Measurements from ENCODE around the gene VANGL2. TPM values are rescaled to one million over a fixed set of nuclear protein-coding genes. Genes with fewer than 3 reads are reported as not detected.

The VANGL2 gene
- total and polyA plus RNA-seq, 2 experiments from 2014 or later = 17.7 to 51.3 TPM

- H3K4me2 ChIP-seq = no peak overlapping the region
- no peaks in the 10 kb centered on the region for H3K36me3 ChIP-seq (ENCODE audit: insufficient read depth)
- ATAC-seq (no peak), DNase-seq (ENCODE audit: low spot score) (no peak)
- no peak for TF ChIP-seq EZH2 (IDR thresholded peaks at IDR 0.05; ENCODE audit: low read depth, unreplicated experiment)
- no peak for TF ChIP-seq NANOG (IDR thresholded peaks at IDR 0.05; ENCODE audit: borderline replicate concordance)
- TF ChIP-seq POLR2AphosphoS5 (IDR thresholded peaks at IDR 0.05; ENCODE audit: low read depth) = no peak
- no peak for TF ChIP-seq ZNF114 (CRISPR knock-in tag; IDR thresholded peaks at IDR 0.05)
- TF ChIP-seq STAT1 (IDR thresholded peaks at IDR 0.05; ENCODE audit: unreplicated experiment) = no peak
- no peak for TF ChIP-seq JUNB (IDR thresholded peaks at IDR 0.05; ENCODE audit: unreplicated experiment)
- TF ChIP-seq ZNF462 (CRISPR knock-in tag; IDR thresholded peaks at IDR 0.05) = no peak
- TF ChIP-seq CTCF (conservative IDR thresholded peaks at IDR 0.05; ENCODE audit: low read depth in 2 of 2) = no peak
- TF ChIP-seq EZH2phosphoT487 (IDR thresholded peaks at IDR 0.05; ENCODE audit: unreplicated experiment) = no peak
- no peak for TF ChIP-seq ZNF331 (CRISPR knock-in tag; IDR thresholded peaks at IDR 0.05; ENCODE audit: low read depth)
- no peak for TF ChIP-seq REST (IDR thresholded peaks at IDR 0.05; ENCODE audit: unreplicated experiment)
- TF ChIP-seq CREB1 (CRISPR knock-in tag; IDR thresholded peaks at IDR 0.05; ENCODE audit: low read depth) = no peak
- no peak for TF ChIP-seq ETS1 (IDR thresholded peaks at IDR 0.05)
- H3K36me3 Mint-ChIP-seq (ENCODE audit: low read depth) = peaks cover 19% of the 10 kb centered on the region
- no peak overlapping the region for H3K4me3 ChIP-seq
- peaks cover 55% of the 10 kb centered on the region for H3K4me1 Mint-ChIP-seq
- no peaks in the 10 kb centered on the region for H3K9me2 ChIP-seq (ENCODE audit: insufficient read depth)
- 0 out of 2 replicates have a peak, but pooled peaks cover 3% of the 10 kb centered on the region for H3F3A ChIP-seq (replicated peaks; ENCODE audit: low read depth)
- H3K4me3 Mint-ChIP-seq = no peak overlapping the region; the same call in 2 of the 3 replicates
- no peaks in the 10 kb centered on the region for H3K79me2 ChIP-seq (replicated peaks; ENCODE audit: insufficient read depth)
- H3K27ac Mint-ChIP-seq = peak overlapping the region; percentile 98; the same call in 1 of the 2 replicates
- H3K9me3 Mint-ChIP-seq = no peaks in the 10 kb centered on the region
- no peak overlapping the region for H2AFZ ChIP-seq
- no peaks in the 10 kb centered on the region for H3K27me3 ChIP-seq (ENCODE audit: insufficient read depth)
- no peak overlapping the region for H3K27ac ChIP-seq (ENCODE audit: low read depth)
- peaks cover 20% of the 10 kb centered on the region for H3K4me1 ChIP-seq (ENCODE audit: insufficient read depth)
- H3K27me3 Mint-ChIP-seq (ENCODE audit: insufficient read depth, low read depth, poor library complexity) = peaks cover 12% of the 10 kb centered on the region
- H4K20me1 ChIP-seq (replicated peaks; ENCODE audit: insufficient read depth) = no peaks in the 10 kb centered on the region; the same call in 1 of the 2 replicates
Measured at GRCh38 chr1:160363951-160364735, 36.2 kb upstream of the VANGL2 start.

Measured in GM23338 (cell line).